Measurements from ENCODE around the gene IL17REL.

IL17REL gene

DNA sequence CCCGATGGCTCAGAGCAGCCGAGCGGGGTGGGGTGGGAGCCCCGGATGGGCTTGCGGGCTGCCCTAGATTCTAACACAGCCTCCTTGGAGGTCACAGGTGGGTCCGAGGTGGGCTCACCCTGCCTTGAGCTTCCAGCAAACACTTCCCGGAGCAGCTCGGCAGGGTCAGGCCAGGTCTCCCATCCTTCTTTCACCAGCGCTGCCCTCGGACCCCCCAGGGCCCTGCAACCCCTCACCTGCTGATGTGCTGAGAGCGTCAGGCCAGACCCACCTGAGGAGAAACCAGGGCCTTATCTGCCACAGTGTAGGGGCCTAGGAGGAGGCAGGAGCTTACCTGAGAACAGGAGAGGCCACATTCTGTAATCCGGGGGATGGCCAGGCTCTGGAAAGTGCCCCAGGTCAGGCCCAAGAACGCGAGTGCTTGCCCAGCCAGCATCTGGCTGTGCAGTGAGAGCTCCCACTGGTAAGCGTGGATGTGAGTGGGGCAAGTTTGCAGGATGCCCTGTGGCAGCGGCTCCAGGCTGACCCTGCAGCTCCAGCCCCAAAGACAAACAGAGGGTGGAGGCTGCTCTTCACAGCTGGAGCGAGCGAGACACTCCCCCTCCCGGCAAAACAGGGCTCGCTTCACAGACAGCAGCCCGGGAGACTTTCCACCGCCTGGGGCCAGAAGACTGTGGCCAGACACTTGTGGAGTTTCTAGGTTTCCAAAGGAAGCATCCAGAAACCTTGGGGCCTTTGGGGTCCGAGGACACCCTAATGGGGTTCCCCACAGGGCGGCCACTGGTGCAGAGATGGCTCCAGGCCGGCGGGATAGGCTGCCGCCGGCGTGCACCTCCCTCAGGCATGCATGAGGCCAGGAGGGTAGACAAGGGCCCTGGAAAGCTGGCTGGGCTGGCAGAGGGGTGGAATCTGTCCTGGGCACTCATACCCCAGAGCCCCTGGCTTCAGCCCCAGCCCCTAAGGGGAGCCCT is at the start of gene IL17REL:
IL17REL (minus strand) TSS at position 555 of the 971 bp plus-strand sequence; CDS start at position 436, 119 bp downstream.
- DNase-seq: no peak

DNA sequence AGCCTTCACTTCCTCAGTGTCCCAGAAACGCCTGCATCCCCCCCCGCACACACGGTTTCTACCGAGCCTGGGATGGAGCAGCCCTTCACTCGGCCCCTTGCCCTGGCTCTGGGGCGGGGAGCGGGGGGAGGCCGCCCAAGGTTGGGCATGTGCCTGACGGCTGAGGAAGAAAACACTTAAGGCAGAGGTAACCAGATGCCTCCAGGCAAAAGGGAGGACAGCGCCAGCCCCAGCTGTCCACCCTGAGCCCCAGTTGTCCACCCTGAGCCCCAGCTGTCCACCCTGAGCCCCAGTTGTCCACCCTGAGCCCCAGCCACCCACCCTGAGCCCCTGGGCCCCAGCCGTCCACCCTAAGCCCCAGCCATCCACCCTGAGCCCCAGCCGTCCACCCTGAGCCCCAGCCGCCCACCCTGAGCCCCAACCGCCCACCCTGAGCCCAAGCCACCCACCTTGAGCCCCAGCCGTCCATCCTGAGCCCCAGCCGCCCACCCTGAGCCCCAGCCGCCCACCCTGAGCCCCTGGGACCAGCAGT is 49.3 kb upstream of the IL17REL start:
- no peak for DNase-seq

DNA sequence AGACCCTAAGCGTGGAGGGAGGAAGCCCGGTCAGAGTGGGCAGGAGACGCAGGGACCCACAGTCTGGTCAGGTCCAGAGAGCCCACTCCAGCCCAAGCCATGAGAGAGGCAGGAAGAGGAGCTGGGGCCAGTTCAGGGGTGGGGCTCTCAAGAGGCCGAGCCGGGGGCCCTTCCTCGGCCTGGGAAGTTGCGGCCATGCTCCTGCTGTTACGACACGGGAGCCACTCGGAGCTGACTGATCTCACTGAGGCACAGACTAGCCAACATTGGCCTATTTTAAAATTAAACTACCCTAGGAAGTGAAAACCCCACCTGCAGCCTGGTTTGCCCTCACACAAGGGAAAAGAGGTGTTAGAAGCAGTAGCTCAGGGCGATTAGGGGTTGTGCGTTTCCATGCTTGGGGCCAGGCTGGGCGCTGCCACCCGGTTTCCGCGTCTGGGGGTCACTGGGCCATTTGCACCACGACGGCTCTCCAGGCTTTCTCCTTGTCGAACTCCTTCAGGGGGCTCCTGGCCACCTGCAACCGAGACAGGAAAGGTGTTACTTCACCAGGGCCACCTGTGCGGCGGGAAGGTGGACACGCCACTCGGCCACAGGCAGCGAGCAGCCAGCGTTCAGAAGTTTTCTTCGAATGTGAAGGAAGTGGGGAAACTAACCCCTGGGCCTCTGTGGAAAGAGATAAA is 48.7 kb upstream of the IL17REL start:
- no peak for DNase-seq

DNA sequence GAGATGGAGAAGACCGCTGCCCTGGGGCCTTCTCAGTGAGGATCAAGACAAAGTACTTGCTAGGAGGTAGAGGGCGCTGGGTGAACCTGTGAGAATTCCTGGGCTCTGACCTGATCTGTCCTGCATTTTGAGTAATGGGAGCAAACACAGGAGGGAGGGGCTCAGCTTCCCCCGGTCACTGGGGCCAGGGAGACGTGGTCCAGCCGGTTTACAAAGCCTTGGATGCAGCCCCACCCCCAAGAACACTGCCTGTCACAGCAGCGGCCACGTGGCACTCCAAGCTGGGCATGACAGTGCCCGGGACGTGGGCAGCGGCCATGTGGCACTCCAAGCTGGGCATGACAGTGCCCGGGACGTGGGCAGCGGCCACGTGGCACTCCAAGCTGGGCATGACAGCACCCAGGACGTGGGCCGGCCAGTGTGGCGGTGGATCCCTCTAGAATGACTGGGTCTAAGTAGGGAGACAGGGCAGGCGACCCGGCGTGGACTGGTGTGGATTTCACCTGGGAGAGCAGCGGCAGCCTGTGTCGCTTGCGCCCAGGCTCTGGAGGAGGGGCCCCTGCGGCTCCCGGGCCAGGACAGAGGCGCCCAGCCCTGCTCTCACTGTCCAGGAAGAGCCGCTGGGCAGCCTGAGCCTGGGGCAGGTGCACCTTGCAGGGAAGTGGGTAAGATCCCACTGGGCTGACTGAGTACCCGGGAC is 48.0 kb upstream of the IL17REL start:
- no peak for DNase-seq

DNA sequence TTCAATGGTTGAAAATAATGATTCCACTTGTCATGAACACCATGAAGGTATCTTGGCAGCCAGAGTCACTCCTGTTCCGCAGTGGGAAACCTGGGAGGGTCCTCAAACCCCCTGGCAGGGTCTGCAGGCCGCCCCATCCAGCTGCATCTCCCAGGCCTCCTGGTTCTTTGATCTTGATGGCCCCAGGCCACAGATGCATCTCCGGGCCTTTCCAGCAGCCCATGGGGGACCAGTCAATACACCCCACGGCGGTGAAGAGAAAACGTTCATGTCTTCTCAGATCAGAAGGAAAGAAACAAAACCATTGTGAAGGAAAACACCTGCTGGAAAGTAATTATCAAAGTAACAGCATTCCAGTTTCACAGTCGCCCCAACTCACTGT is 47.3 kb upstream of the IL17REL start:
- no peak for DNase-seq

DNA sequence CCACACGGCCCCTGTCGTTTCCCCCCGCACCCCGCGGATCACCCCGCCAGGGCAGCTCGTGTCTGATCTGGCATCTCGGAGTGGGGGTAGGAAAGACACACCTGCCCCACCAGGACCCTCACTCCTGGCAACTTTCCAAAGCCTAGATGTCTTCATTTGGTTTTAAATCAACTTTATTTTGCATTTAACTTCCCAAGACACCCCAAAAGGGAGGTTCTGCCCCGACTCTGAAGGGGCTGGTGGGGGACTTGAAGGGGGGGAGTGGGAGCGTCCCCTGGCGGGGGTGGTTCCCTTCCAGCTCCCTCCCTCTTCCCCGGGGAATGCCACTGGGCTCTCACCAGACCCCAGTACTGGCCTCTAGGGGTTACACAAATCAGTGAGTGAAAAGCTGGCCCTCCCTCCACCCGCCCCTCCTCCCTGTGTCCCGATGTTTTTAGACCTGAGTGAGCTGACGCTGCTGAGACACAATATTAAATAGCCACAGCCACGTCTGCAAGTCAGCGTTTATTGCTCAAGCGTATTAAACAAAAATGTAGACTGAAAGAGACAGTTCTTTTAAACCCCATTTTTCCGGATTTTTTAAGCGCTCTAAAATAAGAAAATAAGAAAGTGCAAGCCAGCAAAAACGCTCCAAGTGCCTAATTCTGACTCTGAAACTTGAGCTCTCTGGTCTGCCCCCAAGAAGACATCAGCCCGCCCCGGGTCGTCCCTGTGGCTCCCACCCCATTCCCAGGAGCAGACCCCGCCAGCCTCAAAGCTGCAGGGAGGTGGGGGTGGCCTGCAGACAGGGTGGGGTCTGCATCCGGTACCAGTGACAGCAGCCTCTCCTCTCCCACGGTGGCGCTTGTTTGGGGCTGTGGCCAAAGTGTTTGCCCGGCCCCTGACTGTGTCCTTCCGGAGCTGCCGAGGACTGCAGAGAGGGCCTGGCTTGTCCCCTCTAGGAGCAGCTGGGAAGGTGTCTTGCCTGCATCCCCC is 46.6 kb upstream of the IL17REL start:
- DNase-seq: no peak

DNA sequence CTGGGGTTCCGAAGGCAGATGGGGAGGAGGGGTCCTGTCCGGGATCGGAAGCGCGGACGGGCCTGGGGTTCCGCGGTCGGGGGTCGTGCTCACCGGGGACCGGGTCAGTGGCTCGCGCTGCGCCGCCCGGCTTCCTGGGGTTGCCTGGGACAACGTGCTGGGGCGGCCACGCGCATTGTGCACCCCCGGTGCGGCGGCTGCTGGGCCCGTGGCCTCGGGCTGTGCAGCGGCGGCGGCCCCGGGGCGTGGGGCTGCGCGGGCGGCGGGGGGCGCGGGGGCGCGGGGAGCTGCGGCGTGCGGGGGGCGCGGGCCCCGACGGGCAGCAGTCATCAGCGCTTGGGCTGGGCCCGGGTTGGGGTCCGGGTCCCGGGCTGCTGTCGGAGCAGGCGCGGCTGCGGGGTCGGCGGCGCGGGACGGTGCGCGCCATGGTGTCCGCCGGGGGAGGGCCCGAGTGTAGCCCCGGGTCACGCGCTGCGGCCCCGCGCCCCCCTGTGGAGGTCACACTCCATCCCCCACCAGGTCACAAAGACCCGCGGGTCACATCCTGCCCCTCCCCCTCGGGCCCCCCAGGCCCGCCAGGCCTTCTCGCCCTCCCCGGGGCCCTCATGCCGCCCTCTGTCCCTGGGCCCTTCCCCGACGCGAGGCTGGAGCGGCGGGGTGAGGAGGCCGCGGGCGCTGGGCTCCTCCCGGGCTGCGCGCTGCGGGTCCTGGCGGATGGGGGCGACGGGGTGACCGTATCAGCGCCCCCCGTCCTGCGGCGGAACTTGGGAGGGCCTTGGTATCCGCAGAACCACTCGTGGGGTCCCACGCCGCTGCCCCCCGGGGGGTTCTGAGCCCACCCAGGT is 45.7 kb upstream of the IL17REL start, which contains the start of gene TTLL8:
TTLL8 (minus strand) TSS at position 238 of the 845 bp plus-strand sequence.
- no peak for DNase-seq

DNA sequence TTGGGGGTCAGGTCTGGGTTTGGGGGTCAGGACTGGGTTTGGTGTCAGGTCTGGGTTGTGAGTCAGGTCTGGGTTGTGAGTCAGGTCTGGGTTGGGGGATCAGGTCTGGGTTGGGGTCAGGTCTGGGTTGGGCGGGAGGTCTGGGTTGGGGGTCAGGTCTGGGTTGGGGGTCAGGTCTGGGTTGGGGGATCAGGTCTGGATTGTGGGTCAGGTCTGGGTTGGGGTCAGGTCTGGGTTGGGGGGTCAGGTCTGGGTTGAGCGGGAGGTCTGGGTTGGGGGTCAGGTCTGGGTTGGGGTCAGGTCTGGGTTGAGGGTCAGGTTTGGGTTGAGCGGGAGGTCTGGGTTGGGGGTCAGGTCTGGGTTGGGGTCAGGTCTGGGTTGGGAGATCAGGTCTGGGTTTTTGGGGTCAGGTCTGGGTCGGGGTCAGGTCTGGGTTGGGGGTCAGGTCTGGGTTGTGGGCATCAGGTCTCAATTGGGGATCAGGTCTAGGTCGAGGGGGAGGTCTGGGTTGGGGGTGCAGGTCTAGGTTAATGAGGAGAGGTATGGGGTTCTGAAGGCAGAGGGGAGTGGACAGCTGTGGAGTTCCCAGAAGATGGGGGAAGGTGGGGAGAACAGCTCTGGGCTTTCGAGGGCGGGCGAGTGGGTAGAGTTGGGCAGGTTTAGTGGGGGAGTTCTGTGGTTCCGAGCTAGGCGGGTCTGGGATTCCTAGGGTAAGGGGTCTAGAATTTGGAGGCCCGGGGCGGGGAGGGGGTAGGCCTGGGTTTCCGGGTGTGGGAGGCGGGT is 44.9 kb upstream of the IL17REL start:
- DNase-seq: no peak

DNA sequence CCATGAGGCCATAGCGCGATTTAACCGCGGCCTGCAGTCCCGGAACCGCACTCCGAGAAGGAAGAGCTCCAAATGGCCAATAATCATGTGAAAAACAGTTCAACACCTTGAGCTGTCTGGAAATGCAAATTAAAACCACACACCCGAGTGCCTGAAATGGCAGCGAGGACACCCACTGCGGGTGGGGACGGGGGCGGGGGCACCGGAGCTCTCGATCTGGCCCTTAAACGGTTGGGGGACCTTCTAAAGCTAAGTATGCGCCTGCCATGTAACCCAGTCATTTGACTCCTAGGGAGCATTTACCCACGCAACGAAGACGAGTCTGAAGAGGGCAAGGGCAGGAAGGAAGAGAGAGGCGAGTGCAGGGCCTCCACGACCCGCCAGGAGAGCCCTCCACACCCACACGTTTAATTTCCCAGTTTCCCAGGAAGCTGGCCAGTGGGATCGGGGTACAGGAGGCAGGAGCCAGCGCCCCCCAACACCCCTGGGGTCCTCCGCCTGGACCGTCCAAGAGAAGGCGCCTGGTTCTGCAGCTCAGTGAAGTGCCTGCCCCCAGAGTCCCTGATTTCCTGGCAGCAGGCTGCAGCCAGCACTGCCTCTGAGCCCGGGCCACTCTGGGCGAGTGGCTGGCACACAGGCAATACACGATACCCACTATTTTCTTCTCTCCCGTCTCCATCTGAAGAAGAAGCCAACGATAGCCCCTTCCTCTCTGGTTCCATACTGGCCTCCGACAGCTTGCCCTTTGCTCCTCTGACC is 43.8 kb upstream of the IL17REL start:
- DNase-seq: no peak

DNA sequence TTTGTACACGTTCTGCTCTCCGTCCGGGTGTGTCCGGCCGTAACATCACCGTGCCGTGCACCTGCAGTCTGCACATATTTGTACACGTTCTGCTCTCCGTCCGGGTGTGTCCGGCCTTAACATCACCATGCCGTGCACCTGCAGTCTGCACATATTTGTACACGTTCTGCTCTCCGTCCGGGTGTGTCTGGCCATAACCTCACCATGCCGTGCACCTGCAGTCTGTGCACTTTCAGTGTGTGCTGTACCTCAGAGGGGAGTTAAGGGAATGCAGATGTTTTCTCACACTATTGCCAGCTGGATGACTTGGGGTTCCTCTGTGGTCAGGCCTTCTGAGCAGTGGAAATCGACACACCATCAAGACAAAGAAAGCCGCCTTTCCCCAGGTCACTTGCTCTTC is 41.3 kb upstream of the IL17REL start:
- DNase-seq: no peak

DNA sequence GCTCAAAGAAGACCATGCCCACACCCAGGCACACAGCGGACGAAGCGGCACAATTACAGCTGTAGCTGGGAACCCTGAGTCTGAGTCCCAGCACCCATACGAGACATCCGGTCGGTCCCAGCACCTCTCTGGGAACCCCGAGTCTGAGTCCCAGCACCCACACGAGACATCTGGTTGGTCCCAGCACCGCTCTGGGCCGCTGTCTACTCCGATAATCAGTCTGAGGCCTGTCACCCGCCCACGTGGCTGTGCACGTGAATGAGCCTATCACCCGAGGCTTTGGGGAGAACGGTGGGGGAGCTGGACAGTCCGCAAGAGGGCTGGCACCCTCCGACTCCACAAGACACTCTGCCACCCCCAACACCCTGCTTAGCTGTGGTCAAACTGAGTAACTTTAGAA is 39.4 kb upstream of the IL17REL start:
- DNase-seq: no peak

DNA sequence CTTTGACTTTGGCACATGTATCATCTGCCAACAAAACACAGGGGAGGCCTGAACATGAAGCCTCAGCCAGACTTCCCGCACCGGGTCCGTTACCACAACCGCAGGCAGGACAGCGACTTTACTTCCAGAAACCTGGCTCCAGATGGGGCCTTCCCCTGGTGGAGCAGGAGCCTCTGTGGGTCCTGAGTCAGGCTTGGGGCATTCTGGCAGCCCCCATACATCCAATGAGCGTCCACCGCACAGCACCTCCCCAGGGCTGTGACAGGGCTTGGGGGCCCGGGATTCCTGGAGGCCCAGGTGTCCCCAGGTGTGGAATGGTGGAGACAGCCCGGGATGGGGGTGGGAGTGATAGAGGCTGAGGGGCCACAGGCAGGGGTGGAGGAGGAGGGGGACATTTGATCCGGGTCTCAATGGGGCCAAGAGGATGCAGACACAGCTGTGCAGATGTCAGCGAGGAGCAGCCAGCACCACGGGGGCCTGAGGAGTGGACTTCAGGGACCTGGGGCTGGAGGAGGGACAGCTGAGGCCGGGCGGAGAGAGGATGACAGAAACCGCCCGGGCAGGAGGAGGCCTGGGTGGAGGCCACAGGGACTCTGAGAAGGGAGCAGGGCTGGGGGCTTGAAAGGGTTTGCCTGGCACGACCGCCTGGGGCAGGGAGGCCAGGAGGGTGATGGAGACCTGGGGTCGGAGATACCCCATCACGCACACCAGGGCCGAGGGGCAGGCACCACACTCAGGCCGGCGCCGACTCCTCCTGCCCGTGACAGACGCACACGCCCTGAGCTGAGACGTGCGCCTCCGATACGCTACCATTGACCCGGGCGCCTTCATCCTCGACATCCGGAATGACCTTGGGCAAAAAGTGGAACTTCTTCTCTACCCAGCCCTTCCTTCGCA is 37.0 kb upstream of the IL17REL start:
- no peak for DNase-seq

DNA sequence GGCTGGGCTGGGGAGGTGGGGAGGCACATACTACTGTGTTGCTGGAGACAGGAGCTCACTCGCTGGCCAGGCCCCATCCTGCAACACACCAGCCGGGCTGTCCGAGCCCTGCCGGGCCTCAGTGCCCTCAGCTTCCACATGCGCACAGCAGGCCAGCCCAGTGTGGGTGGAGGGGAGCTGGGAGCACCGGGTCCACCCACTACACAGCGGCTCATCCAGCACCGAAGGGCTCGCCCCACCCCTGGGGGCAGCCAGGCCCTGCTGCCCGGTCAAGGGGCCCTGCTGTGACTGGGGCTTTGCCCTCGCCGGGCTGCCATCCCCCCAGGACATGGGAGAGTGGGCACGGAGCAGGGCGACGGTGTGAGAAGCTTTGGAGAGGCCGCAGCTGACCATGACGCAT is 36.3 kb upstream of the IL17REL start:
- no peak for DNase-seq

DNA sequence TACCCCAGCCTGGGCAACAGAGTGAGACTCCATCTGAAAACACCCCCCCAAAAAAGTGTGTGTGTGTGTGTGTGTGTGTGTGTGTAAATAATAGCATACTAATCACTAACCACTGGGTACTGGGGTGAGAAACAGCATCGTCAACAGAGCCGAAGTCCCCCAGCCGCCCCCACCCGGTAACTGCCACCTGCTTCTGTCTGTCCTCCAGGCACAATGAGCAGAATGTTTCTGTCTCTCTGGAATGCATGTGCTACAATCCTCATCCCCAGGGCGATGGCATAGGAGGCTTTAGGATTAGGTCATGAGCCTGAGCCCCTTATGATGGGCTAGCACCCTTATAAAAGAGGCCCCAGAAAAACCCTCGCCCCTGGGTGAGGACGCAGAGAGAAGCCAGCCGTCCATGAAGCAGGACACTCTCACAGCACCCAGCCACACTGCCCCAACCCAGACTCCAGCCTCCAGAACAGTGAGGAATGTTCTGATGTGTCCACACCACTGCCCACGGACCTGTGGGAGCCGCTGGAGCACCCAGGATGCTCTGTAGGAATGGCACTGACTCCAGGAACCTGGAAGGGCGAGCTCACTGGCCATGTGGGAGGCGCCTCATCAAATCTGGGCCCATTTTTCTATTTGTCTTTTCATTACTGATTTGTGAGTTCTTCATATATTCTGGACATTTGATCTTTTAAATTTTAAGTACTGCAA is 35.6 kb upstream of the IL17REL start:
- no peak for DNase-seq

DNA sequence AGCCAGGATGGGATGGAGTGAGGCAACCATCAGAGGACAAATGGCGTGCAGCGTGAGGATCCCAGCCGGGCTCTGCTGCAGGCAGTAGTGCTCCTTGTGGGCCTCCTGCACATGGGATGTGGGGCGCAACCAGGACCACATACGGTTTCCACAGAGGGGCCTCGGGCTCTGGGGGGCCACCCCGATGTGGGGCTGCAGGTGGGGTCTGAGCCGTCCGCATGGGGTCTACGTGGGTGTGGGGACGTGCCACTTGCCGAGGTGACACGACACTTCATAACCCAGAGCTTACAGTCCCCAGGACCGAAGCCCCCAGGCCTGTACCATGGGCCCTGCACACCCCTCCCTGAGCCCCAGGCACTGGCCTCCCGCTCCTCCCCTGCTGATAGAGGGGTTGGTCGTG is 34.8 kb upstream of the IL17REL start:
- no peak for DNase-seq

DNA sequence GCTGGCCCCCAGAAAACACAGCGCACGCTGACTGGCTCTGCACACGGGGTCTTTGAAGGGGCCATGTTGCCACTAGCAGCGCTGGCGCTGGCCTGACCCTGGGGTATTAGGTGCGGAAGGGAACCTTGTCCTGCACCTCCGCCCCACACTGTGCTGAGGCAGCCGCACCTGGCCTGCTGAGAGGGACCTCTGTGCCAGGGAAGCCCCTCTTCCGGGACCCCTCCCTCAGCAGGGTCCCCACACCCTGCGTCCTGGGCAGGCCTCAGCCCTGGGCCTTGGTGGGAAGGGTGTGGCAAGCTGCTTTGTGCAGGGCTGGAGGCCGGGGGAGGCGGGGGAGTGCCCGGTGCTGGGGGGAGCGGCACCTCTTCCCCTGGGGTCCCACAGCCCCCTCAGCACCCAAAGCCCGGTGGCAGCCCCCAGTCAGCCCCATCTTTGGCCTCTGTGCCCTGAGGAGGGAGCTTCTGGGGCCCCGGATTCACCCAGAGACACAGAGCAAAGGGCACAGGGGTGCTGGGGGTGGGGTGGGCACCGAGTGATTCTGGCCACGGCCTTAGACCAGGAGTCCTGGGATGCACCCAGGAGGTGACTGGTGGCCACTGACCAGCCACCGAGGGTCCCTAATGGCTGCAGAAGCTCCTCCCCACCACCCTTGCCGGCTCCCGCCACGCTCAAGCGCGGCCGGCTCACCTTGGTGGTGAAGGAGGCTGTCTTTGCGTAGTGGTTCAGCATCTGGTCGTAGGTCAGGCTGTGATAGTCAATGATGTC is 34.1 kb upstream of the IL17REL start:
- no peak for DNase-seq

DNA sequence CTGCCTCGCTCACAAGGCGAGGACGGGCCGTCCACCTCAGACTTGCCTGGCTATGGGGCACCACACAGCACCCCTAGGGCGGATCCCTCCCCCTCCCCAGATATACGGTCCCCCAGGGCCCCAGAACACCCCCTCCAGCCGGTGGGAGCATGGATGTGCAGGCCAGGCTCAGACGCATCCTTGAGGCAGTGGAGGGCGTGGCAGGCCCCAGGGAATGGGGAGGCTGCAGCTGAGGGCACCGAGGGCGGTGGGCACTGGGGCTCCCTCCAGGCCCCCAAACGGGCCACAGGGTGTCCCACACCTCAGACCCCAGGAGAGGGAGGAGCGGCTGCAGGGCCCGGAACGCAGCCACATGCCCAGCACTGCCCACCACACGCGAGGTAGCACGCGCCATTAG is 33.5 kb upstream of the IL17REL start:
- DNase-seq: no peak

Data from activated CD4-positive, alpha-beta T cell treated with anti-CD3 and anti-CD28 coated beads, Interleukin-2, amount 50 U/mL, for 4 hours (primary cell).